ENCODE measurements around the gene SYNE3.

The SYNE3 gene

GRCh38 chr14:95476747-95477146 lies 39.7 kb downstream of the SYNE3 start:
- no peak overlapping the region for H3K4me3 ChIP-seq (ENCODE audit: low read depth, low read length)

GRCh38 chr14:95475540-95476240 lies 40.8 kb downstream of the SYNE3 start:
- no peak overlapping the region for H3K4me3 ChIP-seq (ENCODE audit: low read depth, low read length)

- H3K4me3 ChIP-seq (ENCODE audit: low read depth, low read length) = no peak overlapping the region
Observed at GRCh38 chr14:95474941-95475340, 41.5 kb downstream of the SYNE3 start.

- no peak overlapping the region for H3K4me3 ChIP-seq (ENCODE audit: low read depth, low read length)
Observed at GRCh38 chr14:95474486-95474885, 42.0 kb downstream of the SYNE3 start.

GRCh38 chr14:95472819-95473251 lies 43.6 kb downstream of the SYNE3 start:
- no peak overlapping the region for H3K4me3 ChIP-seq (ENCODE audit: low read depth, low read length)

- H3K4me3 ChIP-seq (ENCODE audit: low read depth, low read length) = no peak overlapping the region
Observed at GRCh38 chr14:95471476-95471875, 45.0 kb downstream of the SYNE3 start.

GRCh38 chr14:95471016-95471415 lies 45.4 kb downstream of the SYNE3 start:
- no peak overlapping the region for H3K4me3 ChIP-seq (ENCODE audit: low read depth, low read length)

- no peak overlapping the region for H3K4me3 ChIP-seq (ENCODE audit: low read depth, low read length)
Observed at GRCh38 chr14:95469134-95469481, 47.3 kb downstream of the SYNE3 start.

GRCh38 chr14:95468448-95469133 lies 47.9 kb downstream of the SYNE3 start:
- no peak overlapping the region for H3K4me3 ChIP-seq (ENCODE audit: low read depth, low read length)

- no peak overlapping the region for H3K4me3 ChIP-seq (ENCODE audit: low read depth, low read length)
Observed at GRCh38 chr14:95467657-95468056, 48.8 kb downstream of the SYNE3 start.

- no peak overlapping the region for H3K4me3 ChIP-seq (ENCODE audit: low read depth, low read length)
Observed at GRCh38 chr14:95467232-95467631, 49.2 kb downstream of the SYNE3 start.
